ENCODE data around the gene NOL4L.

DNA sequence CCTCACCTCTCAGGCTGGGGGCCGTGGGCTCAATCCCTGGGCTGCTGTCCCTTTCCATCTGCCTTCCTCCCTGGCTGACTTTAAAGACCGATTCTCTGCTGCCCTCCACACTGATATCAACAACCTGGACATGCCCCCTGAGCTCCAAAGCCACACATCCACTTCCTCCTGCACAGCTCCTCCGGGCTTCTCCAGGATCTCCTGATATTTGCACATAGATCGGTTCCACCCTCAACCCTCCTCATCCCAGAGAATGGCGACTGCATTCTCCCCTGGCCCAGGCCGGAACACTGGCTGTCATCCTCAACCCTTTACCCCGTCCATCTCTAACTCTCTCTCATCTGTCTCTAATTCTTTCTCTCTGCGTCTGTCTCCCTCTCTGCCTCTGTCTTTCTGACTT, 21.0 kb upstream of the NOL4L start:
- TF ChIP-seq, protein P1, sequence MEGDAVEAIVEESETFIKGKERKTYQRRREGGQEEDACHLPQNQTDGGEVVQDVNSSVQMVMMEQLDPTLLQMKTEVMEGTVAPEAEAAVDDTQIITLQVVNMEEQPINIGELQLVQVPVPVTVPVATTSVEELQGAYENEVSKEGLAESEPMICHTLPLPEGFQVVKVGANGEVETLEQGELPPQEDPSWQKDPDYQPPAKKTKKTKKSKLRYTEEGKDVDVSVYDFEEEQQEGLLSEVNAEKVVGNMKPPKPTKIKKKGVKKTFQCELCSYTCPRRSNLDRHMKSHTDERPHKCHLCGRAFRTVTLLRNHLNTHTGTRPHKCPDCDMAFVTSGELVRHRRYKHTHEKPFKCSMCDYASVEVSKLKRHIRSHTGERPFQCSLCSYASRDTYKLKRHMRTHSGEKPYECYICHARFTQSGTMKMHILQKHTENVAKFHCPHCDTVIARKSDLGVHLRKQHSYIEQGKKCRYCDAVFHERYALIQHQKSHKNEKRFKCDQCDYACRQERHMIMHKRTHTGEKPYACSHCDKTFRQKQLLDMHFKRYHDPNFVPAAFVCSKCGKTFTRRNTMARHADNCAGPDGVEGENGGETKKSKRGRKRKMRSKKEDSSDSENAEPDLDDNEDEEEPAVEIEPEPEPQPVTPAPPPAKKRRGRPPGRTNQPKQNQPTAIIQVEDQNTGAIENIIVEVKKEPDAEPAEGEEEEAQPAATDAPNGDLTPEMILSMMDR (IDR thresholded peaks at IDR 0.05), result no peak
- no peak for TF ChIP-seq POLR2A (IDR thresholded peaks at IDR 0.05)

All from thyroid gland (tissue), 4 donors.